Stomach (tissue), 4 donors: ENCODE results near the gene GET4.
A peak's percentile ranks its signal among the peaks of the same experiment; 100 is the strongest.

Source experiments
- CTCF ChIP-seq, 7 experiments: fragments of 450-650 bp in 4 of 7; fragments of 200-600 bp in 3 of 7; sonication (generic) in 3 of 7; IDR thresholded peaks; one replicate each; pipeline ENCODE4 v1.5.1; 2016 to 2019; ENCODE audit warnings: antibody characterized with exemption in 7 of 7, control low read depth in 2 of 7, mild to moderate bottlenecking in 1 of 7
- EP300 ChIP-seq: sonication (generic); formaldehyde crosslinking; IDR thresholded peaks from one replicate; pipeline ENCODE4 v1.6.1; 2017; ENCODE audit warnings: antibody characterized with exemption
- POLR2A ChIP-seq, 4 donors: fragments of 450-650 bp; IDR thresholded peaks; one replicate each; pipeline ENCODE4 v1.6.1; 2016; ENCODE audit warnings: antibody characterized with exemption in 4 of 4, control low read depth in 2 of 4, mild to moderate bottlenecking in 1 of 4, moderate library complexity in 1 of 4
- POLR2AphosphoS5 ChIP-seq, 3 donors: sonication (generic); formaldehyde crosslinking; IDR thresholded peaks; one replicate each; pipeline ENCODE4 v1.6.1; 2016; ENCODE audit warnings: antibody characterized with exemption in 3 of 3

GRCh38 chr7:876077-876971 is at the start of gene GET4:
- TF ChIP-seq CTCF (IDR thresholded peaks at IDR 0.05), result peak in 1 of 7 experiments; percentile 19
- no peak for TF ChIP-seq EP300
- no peak for TF ChIP-seq POLR2A (IDR thresholded peaks at IDR 0.05)
- TF ChIP-seq POLR2AphosphoS5 (IDR thresholded peaks at IDR 0.05), result peak; percentile 86 to 93 (median 91)
